ENCODE data around the gene BRD7.
A peak's percentile ranks its signal among the peaks of the same experiment; 100 is the strongest.

Gene BRD7

GRCh38 chr16:50318796-50319578 lies 49.8 kb downstream of the BRD7 start:
- FAIRE-seq = peak; percentile 76

GRCh38 chr16:50316848-50317630 lies 51.7 kb downstream of the BRD7 start:
- FAIRE-seq = no peak

GRCh38 chr16:50316102-50316847 lies 52.5 kb downstream of the BRD7 start:
- no peak for FAIRE-seq

GRCh38 chr16:50315346-50315997 lies 53.3 kb downstream of the BRD7 start:
- FAIRE-seq = no peak

GRCh38 chr16:50314665-50315064 lies 54.1 kb downstream of the BRD7 start:
- FAIRE-seq = no peak

- FAIRE-seq = no peak
Observed at GRCh38 chr16:50313596-50314478, 55.0 kb downstream of the BRD7 start.

- no peak for FAIRE-seq
Observed at GRCh38 chr16:50311891-50312501, 56.8 kb downstream of the BRD7 start.

GRCh38 chr16:50311134-50311528 lies 57.7 kb downstream of the BRD7 start:
- FAIRE-seq = no peak

- FAIRE-seq = no peak
Observed at GRCh38 chr16:50310308-50311133, 58.3 kb downstream of the BRD7 start.

GRCh38 chr16:50309527-50310307 lies 59.1 kb downstream of the BRD7 start:
- FAIRE-seq = no peak

- no peak for FAIRE-seq
Observed at GRCh38 chr16:50309156-50309526, 59.6 kb downstream of the BRD7 start.

GRCh38 chr16:50308237-50308965 lies 60.4 kb downstream of the BRD7 start:
- FAIRE-seq = no peak

GRCh38 chr16:50306287-50306686 lies 62.5 kb downstream of the BRD7 start:
- no peak for FAIRE-seq

GRCh38 chr16:50305441-50306061 lies 63.2 kb downstream of the BRD7 start:
- no peak for FAIRE-seq

GRCh38 chr16:50304467-50305440 lies 64.0 kb downstream of the BRD7 start:
- FAIRE-seq = no peak

GRCh38 chr16:50303605-50304466 lies 65.0 kb downstream of the BRD7 start:
- FAIRE-seq = no peak

All from A204.1 (cell line).